ENCODE data around the gene PROCA1. TPM values are rescaled to one million over a fixed set of nuclear protein-coding genes. Genes with fewer than 3 reads are reported as not detected.

The PROCA1 gene
- total and polyA plus RNA-seq, 2 of the 8 experiments (the other 6 are each of a cell fraction or from before 2014, with no cell fraction given), result 21.2 to 26.3 TPM

- TF ChIP-seq CHD7 (IDR thresholded peaks at IDR 0.05; ENCODE audit: insufficient replicate concordance, low read length) (no peak), TEAD4 (IDR thresholded peaks at IDR 0.05; ENCODE audit: low read depth, low read length) (no peak), SUZ12 (IDR thresholded peaks at IDR 0.05; ENCODE audit: low read length) (no peak), RNF2 (IDR thresholded peaks at IDR 0.05; ENCODE audit: borderline replicate concordance, low read depth, low read length, missing control alignments, poor library complexity, severe bottlenecking) (no peak), SAP30 (IDR thresholded peaks at IDR 0.05; ENCODE audit: insufficient read depth, insufficient replicate concordance, low read length) (no peak)
Measured at GRCh38 chr17:28686296-28686695, 25.4 kb downstream of the PROCA1 start (continued).
